GM18502 (cell line): ENCODE data around the gene GNG8.

Source experiments
- ATAC-seq: cut with Tn5 transposase; IDR thresholded peaks from one replicate; pipeline ENCODE4 v1.9.1; 2021; ENCODE audit warnings: mild to moderate bottlenecking; ENCODE audit not compliant: unreplicated experiment, poor library complexity

The GNG8 gene

GRCh38 chr19:46621191-46622117 is 14.5 kb downstream of the GNG8 start:
- ATAC-seq, result no peak

GRCh38 chr19:46620716-46621115 is 15.3 kb downstream of the GNG8 start:
- ATAC-seq, result no peak

GRCh38 chr19:46620267-46620666 is 15.7 kb downstream of the GNG8 start:
- no peak for ATAC-seq

GRCh38 chr19:46618670-46619231 is 17.3 kb downstream of the GNG8 start:
- ATAC-seq, result peak; percentile 37

- no peak for ATAC-seq
Measured at GRCh38 chr19:46617601-46618000, 18.4 kb downstream of the GNG8 start.

GRCh38 chr19:46616631-46617322 is 19.2 kb downstream of the GNG8 start:
- no peak for ATAC-seq

GRCh38 chr19:46615966-46616365 is 20.0 kb downstream of the GNG8 start:
- no peak for ATAC-seq

GRCh38 chr19:46614114-46614722 is 21.8 kb downstream of the GNG8 start:
- no peak for ATAC-seq

GRCh38 chr19:46613525-46613924 is 22.5 kb downstream of the GNG8 start:
- no peak for ATAC-seq

GRCh38 chr19:46611776-46612175 is 24.2 kb downstream of the GNG8 start:
- no peak for ATAC-seq

GRCh38 chr19:46610851-46611770 is 24.9 kb downstream of the GNG8 start:
- ATAC-seq, result no peak

GRCh38 chr19:46610413-46610775 is 25.6 kb downstream of the GNG8 start:
- ATAC-seq, result no peak

GRCh38 chr19:46609511-46610412 is 26.2 kb downstream of the GNG8 start:
- no peak for ATAC-seq

GRCh38 chr19:46608581-46609345 is 27.2 kb downstream of the GNG8 start:
- no peak for ATAC-seq

GRCh38 chr19:46608178-46608577 is 27.8 kb downstream of the GNG8 start:
- ATAC-seq, result no peak

GRCh38 chr19:46607448-46607841 is 28.6 kb downstream of the GNG8 start:
- no peak for ATAC-seq

GRCh38 chr19:46606681-46607447 is 29.1 kb downstream of the GNG8 start:
- ATAC-seq, result no peak
